Measurements from ENCODE around the gene CUZD1.

Gene CUZD1

GRCh38 chr10:122854648-122855047 lies 9.0 kb upstream of the CUZD1 start:
- no peak for DNase-seq

- DNase-seq: no peak
These were observed 8.1 kb upstream of the CUZD1 start for GRCh38 chr10:122853665-122854313.

DNA sequence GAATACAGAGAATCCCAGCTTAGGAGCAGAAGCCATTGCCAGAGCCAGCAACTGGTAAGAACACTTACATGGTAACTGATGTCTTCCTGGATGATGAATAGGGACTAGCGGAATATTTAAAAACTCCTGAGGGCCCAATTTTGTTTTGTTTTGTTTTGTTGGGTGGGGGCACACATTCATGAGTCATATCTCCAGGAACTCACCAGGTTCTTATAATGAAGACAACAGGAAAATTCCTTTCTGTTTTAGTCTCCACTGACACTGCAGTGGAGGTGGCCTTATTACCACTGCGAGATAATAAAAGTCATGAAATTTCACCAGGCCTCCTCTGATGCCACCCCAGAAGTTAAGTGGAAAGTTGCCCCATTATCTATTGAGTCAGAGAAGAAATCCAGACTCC lies 6.6 kb upstream of the CUZD1 start:
- DNase-seq: no peak

DNA sequence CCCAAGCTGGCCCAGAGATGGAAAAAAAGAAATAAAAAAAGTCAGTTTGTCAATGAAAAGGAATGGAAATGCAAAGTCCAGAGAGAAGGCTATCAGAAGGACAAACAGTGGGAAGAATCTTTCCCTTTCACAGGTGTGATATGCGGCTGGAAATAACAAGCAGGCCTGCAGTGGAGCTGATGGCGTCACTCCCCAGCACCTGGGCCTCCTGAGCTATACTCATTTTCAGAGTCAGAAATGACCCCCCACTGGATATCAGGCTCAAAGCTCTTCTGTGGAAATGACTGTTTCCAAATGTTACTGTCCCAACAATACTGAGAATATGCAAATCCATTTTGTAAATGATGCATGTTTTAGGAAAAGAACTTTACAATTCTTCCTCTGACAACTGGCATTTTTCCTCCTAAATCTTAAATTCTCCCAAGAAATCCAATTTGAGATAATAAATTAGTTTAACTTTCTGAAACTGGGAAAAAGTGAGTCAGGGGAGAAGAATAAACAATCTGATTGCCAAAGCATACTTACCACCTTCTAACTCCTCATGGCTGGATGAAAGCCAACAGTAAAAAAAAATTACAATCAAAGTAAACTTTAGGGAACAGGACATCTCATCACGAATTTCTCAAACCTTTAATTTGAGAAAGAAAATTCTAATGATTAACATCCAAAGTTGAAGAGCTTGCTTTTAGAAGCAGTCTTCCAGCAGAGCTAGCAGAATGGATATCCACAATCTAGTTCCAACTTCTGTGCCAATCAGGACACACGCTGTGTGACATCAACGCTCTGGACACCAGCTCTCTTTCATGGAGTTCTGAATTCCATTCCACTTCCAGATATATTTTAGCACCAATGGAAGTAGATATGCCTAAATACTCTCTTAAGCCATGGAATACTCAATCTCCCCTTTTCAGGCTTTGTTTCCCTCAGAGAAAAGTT lies 5.3 kb upstream of the CUZD1 start:
- DNase-seq: no peak

GRCh38 chr10:122849900-122850605 lies 4.4 kb upstream of the CUZD1 start:
- no peak for DNase-seq

DNA sequence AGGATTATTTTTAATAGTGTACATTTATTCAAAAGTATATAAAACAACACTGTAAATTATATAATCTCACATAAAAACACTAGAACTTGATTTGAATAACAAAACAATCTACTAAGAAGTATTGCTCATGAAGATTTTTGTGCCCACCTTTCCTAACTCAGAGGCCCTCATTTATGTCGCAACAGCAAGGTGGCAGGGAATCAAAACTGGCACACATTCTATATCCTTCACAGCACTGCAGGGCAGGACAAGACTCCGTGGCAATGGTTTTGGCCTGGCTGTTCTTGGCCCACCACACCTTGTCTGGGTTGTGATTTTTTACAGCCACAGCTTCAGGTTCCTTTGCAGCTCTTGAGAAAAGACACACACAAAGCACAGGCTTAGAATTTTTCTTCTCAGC lies 3.4 kb upstream of the CUZD1 start:
- no peak for DNase-seq

DNA sequence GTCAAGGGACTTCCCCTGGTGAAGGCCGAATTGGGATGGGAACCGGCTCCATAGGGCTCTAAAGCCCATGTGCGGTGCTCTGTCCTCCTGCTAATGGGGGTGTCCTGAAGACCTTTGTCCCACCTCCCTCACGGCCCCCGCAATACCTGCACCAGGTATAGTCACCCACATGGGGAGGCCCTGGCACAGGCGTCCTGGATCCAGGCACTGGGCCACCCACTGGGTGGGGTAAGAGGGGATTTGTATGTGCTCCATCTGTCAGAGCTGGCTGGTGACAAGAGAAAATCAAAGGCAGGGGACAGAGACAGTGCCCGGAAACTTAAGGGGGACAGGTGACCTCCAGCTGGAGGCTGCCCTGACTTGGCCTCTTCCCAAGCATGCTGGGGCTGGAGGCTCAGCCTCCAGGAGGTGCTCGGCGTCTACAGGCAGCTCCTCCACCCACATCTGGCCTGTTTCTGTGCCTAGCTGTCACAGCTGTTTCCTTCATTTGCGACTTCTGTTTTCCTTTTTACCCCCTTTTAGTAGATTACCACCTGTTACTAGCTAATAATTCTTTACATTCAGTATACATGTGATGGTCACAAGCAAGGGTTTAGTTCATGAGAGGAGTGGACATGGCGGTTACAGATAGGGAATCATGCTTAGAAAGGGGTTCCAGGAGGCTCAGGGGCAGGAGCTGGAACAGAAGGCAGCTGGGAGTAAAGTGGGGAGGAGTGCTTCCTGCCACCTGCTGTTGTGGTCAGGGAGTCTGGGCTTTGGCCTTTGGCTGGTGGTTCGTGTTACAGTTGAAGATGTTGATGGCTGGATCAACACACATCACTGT lies 2.3 kb upstream of the CUZD1 start:
- DNase-seq: no peak

GRCh38 chr10:122844146-122844545 lies 1.5 kb downstream of the CUZD1 start:
- DNase-seq: no peak

DNA sequence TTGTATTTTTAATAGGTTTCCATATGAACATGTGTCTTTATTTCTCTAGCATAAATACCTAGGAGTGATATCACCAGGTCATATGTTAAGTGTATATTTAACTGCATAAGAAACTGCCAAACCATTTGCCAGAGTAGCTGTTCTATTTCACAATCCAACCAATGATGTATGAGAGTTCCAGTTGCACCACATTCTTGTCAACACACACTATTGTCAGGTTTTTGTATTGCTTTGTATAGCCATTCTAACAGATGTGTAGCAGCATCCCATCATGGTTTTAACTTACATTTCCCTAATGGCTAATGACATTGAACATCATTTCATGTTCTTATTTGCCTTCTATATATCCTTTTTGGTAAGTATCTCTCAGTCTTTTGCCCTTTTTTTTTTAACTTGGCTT lies 4.1 kb downstream of the CUZD1 start:
- no peak for DNase-seq

- DNase-seq: no peak
These were observed 6.2 kb downstream of the CUZD1 start for GRCh38 chr10:122839505-122839904.

DNA sequence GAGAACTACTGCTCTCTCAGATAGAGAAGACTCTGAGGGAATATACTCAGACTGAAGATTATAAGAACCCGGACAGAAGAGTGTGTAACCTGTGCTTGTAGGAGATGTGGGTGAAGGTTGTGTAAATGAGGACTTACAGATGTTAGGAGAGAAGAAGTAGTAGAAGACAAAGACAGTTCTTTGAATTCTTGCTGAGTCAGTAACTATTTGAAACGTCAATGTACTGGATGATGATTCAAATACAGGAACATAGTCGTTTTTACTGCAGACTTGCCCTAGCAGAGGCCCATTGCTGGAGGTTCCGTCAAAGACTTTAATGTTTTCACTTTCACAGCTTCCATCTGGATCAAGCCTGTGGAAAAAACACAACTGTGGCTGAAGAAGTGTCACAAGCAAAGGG lies 6.8 kb downstream of the CUZD1 start:
- no peak for DNase-seq

DNA sequence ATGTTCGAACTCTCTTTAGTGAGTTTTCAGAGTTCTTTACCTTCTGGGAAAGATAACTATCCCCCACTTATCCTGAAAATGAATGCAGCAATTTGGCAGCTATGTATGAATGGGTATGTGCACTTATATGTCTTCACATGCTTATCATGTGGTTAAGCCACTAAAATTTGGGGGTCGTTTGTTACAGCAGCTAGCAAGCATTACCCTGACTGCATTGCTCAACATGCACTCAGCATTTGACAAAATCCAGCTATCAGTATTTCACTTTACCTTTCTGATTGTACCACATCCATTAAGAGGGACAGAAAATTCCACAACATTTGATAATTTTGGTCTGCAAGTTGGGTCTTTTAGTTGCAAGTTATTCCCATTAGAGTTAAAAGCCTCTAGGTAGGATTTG lies 9.7 kb downstream of the CUZD1 start:
- DNase-seq: no peak

DNA sequence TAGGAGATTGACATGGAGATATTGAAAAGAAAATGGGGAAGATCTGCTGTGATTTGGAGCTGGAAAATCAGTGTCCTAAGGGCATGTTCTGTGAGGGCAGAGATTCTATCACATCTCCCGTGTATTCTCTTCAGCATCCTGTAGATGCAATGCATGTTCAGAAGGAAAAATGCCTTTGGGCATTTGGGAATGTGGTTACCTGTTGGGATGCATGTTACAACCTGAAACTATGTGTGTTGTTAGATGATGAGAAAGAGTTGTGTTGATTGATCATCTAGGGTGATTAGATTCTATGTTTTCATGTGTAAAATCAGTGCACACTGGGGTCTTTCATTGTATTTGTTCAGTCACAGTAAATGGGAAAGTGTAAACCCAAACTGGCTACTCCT lies 14.7 kb downstream of the CUZD1 start:
- no peak for DNase-seq

DNA sequence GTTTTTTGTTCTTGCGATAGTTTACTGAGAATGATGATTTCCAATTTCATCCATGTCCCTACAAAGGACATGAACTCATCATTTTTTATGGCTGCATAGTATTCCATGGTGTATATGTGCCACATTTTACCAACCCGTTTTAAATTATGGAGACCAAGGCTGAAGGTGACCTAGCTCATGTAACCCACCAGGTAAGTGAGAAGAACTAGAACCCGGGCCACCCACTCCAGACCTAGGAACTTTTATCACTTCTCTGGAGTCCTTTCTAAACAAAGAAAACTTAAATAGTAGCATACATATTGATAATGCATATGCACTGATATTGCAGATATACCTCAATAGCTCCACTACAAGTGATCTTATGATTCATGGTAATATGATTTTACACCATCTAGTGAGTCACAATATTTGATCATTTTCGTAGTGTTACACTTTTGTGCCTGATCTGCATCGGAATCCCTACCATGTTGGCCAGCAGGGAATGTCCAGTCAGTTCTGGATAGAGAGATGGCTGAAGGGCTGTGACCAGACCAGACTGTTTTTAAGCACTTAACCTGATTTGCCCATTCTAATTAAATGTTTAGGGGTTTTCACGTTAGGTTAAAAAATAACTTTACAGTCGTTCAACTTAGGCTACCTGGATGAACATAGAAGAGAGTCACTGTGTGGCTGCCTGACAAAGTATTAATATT lies 15.2 kb downstream of the CUZD1 start:
- DNase-seq: no peak

DNA sequence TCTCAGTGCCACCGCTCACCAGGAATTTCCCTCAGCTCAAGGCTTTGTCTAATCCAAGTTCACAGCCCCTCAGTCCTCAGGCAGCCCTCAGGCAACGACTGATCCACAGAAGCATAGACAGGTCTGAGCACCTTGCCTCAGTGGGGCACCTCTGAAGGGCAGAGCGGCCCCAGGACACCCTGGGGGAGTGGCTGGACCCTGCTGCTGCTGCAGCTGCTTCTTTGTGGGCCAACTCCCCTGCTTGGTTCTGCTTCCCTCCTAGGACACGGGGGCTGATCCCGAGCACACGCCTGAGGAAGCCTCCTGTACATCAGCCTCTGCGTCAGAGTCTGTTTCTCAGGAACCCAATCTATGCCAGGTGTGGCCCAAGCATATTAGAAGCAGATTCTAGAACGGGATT lies 16.2 kb downstream of the CUZD1 start:
- no peak for DNase-seq

GRCh38 chr10:122828716-122829255 lies 16.9 kb downstream of the CUZD1 start:
- DNase-seq: no peak

- no peak for DNase-seq
These were observed 18.4 kb downstream of the CUZD1 start for GRCh38 chr10:122827302-122827701.

DNA sequence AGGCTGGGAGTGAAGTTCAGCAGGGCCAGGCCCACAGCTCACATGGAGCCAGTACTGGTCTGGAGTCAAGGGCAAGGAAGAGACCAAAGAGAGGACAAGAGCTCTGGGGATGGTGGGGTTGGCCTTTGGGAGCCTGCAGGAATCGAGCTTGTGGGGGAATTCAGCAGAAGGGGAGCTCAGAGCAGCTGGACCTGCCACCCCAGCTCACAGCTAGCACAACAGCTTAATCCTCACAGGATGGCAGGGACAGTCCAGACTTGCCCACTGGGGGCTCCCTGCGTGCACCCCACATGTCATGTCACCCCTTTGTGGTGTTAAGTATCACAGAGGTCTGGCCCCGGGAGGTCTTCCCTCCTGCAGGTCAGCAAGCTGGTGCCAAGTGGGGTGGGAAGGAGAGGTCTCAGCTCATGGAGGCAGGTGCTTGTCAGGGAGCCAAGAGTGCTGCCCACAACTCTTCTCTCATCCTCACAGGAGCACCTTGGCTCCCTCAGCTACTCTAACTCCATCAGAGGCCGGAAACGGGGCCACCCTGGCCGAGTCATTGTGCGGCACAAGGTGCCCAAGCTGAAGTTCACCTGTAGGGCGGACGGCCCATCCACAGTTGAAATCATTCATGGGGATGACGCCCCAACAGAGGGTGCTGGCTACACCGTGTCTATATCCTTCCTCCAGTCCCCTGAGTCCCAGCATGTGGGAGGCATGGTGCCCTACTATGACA lies 22.5 kb downstream of the CUZD1 start:
- no peak for DNase-seq

- DNase-seq: no peak
These were observed 23.8 kb downstream of the CUZD1 start for GRCh38 chr10:122821808-122822207.

GRCh38 chr10:122815458-122815857 lies 30.2 kb downstream of the CUZD1 start:
- no peak for DNase-seq

DNA sequence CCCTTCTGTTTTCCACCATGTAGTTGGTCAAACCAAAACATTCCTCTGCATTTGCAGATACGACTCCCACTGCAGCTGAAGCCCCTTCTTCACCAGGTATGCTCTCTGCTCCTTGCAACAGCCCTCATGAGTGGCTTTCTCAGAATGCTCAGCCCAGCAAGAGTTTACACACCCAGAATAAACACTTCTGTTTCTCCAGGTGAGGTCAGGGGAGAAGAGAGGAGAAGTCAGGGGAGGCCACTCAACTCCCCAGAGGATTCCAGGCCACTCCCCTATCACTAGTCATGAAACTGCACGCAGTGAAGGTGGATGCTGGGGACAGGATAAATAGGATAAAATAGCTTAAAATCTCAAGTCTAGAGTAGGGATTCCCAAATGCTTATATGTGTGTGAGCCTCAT lies 31.2 kb downstream of the CUZD1 start:
- DNase-seq: no peak

Measured in NK-92 treated with Interleukin-12 subunit alpha and Interleukin-12 subunit beta, amount 100 ng/mL, for 24 hours (cell line).